GM19099 (cell line): ENCODE measurements around the gene PLEKHG4.

Source experiments
- POLR2A ChIP-seq: IDR thresholded peaks from 3 replicates; pipeline ENCODE4 v1.6.1; 2011; ENCODE audit warnings: low read depth; ENCODE audit not compliant: insufficient read length; ENCODE audit errors: extremely low read depth

The PLEKHG4 gene

GRCh38 chr16:67249178-67250044, 29.9 kb upstream of the PLEKHG4 start:
- TF ChIP-seq POLR2A: no peak

GRCh38 chr16:67250045-67250327, 29.3 kb upstream of the PLEKHG4 start:
- TF ChIP-seq POLR2A: no peak

GRCh38 chr16:67252609-67253497, 26.5 kb upstream of the PLEKHG4 start:
- TF ChIP-seq POLR2A: no peak

- TF ChIP-seq POLR2A: no peak
Observed at GRCh38 chr16:67254801-67255552, 24.4 kb upstream of the PLEKHG4 start.

- TF ChIP-seq POLR2A: no peak
Observed at GRCh38 chr16:67255553-67256221, 23.6 kb upstream of the PLEKHG4 start.

- no peak for TF ChIP-seq POLR2A
Observed at GRCh38 chr16:67256701-67257230, 22.6 kb upstream of the PLEKHG4 start.

- no peak for TF ChIP-seq POLR2A
Observed at GRCh38 chr16:67257486-67258160, 21.7 kb upstream of the PLEKHG4 start.

- TF ChIP-seq POLR2A: no peak
Observed at GRCh38 chr16:67258161-67258835, 21.0 kb upstream of the PLEKHG4 start.

GRCh38 chr16:67259705-67260104, 19.6 kb upstream of the PLEKHG4 start:
- no peak for TF ChIP-seq POLR2A

GRCh38 chr16:67260426-67261063, 18.8 kb upstream of the PLEKHG4 start:
- no peak for TF ChIP-seq POLR2A

GRCh38 chr16:67263201-67263600, 16.1 kb upstream of the PLEKHG4 start:
- TF ChIP-seq POLR2A: no peak

GRCh38 chr16:67264277-67264676, 15.1 kb upstream of the PLEKHG4 start:
- no peak for TF ChIP-seq POLR2A

GRCh38 chr16:67264866-67265265, 14.5 kb upstream of the PLEKHG4 start:
- TF ChIP-seq POLR2A: no peak
